Activated T-cell treated with anti-CD3 and anti-CD28 coated beads, Interleukin-2, amount 50 U/mL, for 48 hours (primary cell): ENCODE data around the gene ISM2.
A peak's percentile ranks its signal among the peaks of the same experiment; 100 is the strongest.

ENCODE experiments used
- DNase-seq, 2 experiments: peaks; one replicate each; pipeline ENCODE4 v3.0.0-alpha.2; 2020

ISM2 gene

GRCh38 chr14:77459072-77459723 lies 39.4 kb downstream of the ISM2 start:
- peak; percentile 78 to 81 for DNase-seq

DNA sequence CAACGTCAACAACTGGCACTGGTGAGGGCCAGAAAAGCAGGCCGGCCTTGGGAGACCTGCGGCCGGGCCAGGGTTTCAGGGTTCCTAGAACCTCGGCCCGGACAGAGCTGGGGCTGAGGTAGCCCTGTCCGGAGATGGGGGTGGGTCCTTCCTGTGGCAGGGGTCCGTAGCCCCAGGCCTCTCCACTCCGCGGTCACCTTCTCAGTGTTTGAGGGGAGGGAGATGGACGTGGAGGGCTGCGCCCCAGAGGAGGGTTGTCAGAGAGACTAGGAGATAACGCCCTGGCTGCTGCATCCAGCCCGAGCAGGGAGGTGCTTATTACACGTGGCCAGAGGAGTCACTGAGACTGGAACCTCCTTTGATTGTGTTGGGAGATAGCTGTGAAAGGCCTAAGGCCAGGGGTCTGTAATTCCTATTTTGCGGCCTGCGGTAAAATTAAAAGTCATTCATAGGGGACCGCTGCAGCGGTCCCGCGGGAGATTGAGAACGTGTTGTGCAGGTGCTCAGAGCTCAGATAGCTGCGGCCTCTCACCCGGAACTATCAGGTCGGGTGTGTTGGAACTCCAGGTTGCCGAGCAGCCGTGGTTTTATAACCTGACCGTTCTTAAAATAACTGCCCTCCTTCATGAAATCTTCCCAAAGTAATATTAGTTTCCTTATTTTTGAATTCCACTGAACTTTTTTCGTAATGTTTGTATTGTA lies 40.2 kb downstream of the ISM2 start:
- DNase-seq = peak; percentile 59 to 63

GRCh38 chr14:77457522-77458248 lies 40.9 kb downstream of the ISM2 start, which contains the start of the genes AHSA1 and VIPAS39:
AHSA1 (plus strand) TSS chr14:77458093; CDS start chr14:77458190, 97 bp downstream.
VIPAS39 (minus strand) TSS chr14:77457601; CDS start chr14:77454102, 3,499 bp downstream.
- DNase-seq = peak; percentile 93 to 94

GRCh38 chr14:77457115-77457521 lies 41.5 kb downstream of the ISM2 start:
- DNase-seq = no peak

DNA sequence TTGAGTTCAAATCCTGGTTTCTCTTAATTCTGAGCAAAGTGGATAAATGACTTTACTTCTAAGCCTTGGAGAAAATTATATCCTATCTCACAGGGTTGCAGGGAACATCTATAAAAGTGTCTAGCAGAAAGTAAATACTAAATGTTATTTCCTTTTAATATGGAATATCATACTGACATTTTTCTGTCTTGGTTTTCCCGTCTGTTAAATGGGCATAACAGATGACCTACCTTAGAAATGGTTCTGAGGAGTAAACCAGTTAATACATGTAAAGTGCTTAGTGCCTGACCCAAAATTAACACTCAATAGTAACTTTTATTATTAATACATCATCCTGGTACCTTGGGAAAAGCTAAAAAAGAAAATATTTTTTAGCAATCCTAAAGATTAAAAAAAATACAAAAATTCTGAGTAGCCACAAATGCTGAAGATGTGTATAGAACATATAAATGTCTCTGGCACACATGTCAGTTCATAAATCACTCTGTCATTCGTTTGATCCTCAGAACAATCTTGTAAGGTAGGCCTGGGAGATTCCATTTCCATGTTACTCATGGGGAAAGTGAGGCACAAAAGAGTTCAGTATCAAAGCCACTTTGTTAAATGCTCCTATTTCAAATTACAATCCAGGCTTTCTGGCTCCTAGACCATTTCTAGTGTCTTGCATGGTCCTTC lies 42.5 kb downstream of the ISM2 start:
- no peak for DNase-seq

- no peak for DNase-seq
Measured at GRCh38 chr14:77442196-77442595, 56.4 kb downstream of the ISM2 start.

DNA sequence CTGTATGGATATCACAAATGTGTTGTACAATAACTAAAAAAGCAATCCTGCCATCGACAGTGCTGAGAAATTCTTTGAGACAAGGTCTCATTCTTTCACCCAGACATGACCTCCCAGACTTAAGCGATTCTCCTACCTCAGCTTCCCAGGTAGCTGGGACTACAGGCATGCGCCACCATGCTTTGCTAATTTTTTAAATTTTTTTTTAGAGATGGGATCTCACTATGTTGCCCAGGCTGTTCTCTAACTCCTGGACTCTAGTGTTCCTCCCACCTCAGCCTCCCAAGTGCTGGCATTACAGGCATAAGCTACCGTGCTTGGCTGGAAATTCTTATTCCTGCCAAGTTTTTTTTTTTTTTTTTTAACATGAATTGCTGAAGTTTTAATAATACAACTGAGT lies 58.8 kb downstream of the ISM2 start:
- no peak for DNase-seq

- no peak for DNase-seq
Measured at GRCh38 chr14:77438596-77438995, 60.0 kb downstream of the ISM2 start.

DNA sequence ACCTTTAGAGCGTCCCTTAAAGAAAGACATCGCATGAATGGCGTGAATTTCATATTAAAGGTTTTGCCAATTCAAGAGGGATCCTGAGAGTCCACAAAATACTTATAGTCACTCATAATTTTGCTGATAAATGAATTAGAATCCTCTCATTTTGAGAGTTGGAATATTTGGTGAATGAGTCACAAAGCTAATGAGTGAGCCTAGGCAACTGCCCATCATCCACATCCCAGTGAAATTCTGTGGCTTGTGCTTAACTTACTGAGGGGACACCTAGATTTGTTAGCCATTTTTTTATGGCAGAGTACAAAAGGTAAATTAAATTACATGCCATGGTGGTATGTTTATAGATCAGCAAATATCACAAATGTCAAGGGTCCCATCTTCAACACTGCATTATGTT lies 62.6 kb downstream of the ISM2 start:
- no peak for DNase-seq

DNA sequence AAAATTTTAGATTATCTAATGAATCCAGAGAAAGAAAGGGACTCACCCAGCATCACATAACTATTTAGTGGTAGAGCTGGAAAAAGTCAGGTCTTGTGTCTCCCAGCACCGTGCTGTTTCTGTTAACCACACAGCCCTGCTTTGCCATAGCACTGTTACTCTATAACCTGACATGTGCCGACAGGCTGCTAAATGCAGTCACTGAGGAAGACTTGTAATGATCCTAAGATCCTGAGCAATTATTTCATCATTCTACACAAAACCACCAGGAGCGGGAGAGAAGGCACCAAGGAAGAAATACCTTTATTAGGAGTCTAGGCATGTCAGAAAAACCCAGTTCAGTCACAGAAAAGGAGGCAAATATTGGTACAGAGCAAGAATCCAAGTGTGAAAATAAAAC lies 72.2 kb downstream of the ISM2 start:
- no peak for DNase-seq

DNA sequence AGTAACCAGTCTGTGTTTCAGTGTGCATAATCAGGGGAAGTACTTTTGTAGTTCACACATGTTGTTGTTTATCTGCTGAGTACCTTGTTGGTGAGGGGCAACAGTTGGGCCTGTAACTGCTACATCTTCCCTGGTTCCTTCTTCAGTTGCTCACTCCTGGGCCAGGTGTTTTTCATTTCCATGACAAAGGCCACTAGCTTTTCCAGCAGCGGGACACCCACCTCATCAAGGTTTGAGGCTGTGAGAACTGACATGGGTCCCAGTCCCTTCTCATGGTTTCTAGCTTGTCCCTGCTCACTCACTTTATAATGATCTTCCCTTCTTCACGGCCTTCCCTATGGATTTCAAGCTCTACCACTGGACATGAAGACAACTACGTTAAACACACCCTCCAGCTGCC lies 73.8 kb downstream of the ISM2 start:
- no peak for DNase-seq
